GM23248 (cell line): ENCODE results near the gene EVPL. TPM values are rescaled to one million over a fixed set of nuclear protein-coding genes. Genes with fewer than 3 reads are reported as not detected.
"Not testable (repeated sequence)": the region's sequence is repeated elsewhere in the genome, so short reads cannot be mapped to it uniquely, and the experiment has no call there.

ENCODE experiments used
- DNase-seq: peaks from one replicate; pipeline ENCODE4 v3.0.0-alpha.2; 2015
- H2AFZ ChIP-seq: fragments of 200-600 bp; sonication (generic); 2 replicates; pipeline ENCODE4 v1.6.1; 2016; ENCODE audit warnings: antibody characterized with exemption
- H3F3A ChIP-seq: fragments of 200-600 bp; sonication (generic); 2 replicates; pipeline ENCODE4 v1.6.1; 2016; ENCODE audit warnings: mild to moderate bottlenecking, antibody characterized with exemption, mixed run types; ENCODE audit not compliant: insufficient read depth
- H3K27ac ChIP-seq: fragments of 200-600 bp; sonication (generic); 2 replicates; pipeline ENCODE4 v1.5.1; 2016; ENCODE audit warnings: mild to moderate bottlenecking
- H3K27me3 ChIP-seq: fragments of 200-600 bp; sonication (generic); replicated peaks from 2 replicates; pipeline ENCODE4 v1.6.1; 2016; ENCODE audit warnings: mild to moderate bottlenecking; ENCODE audit not compliant: insufficient read depth
- H3K36me3 ChIP-seq: fragments of 200-600 bp; sonication (generic); 2 replicates; pipeline ENCODE4 v1.6.1; 2016; ENCODE audit warnings: low read depth, mild to moderate bottlenecking
- H3K4me1 ChIP-seq: fragments of 200-600 bp; sonication (generic); 2 replicates; pipeline ENCODE4 v1.6.1; 2016; ENCODE audit warnings: mild to moderate bottlenecking; ENCODE audit not compliant: insufficient read depth
- H3K4me2 ChIP-seq: fragments of 200-600 bp; sonication (generic); one replicate; pipeline ENCODE4 v1.6.1; 2016; ENCODE audit warnings: mild to moderate bottlenecking; ENCODE audit not compliant: unreplicated experiment
- H3K4me3 ChIP-seq: fragments of 200-600 bp; sonication (generic); 2 replicates; pipeline ENCODE4 v1.5.1; 2016; ENCODE audit warnings: mild to moderate bottlenecking
- H3K79me2 ChIP-seq: fragments of 200-600 bp; sonication (generic); 2 replicates; pipeline ENCODE4 v1.6.1; 2016; ENCODE audit warnings: mild to moderate bottlenecking; ENCODE audit not compliant: insufficient read depth
- H3K9ac ChIP-seq: fragments of 200-600 bp; sonication (generic); 2 replicates; pipeline ENCODE4 v1.6.1; 2016; ENCODE audit warnings: mild to moderate bottlenecking
- H3K9me2 ChIP-seq: fragments of 200-600 bp; sonication (generic); 2 replicates; pipeline ENCODE4 v1.6.1; 2016; ENCODE audit warnings: mixed run types, mild to moderate bottlenecking, moderate library complexity; ENCODE audit not compliant: insufficient read depth
- H3K9me3 ChIP-seq: fragments of 200-600 bp; sonication (generic); one replicate; pipeline ENCODE4 v1.6.1; 2017; ENCODE audit warnings: low read depth
- H4K20me1 ChIP-seq: fragments of 200-600 bp; sonication (generic); 2 replicates; pipeline ENCODE4 v1.6.0; 2016; ENCODE audit not compliant: insufficient read depth
- EZH2 ChIP-seq: fragments of 200-600 bp; sonication (generic); IDR thresholded peaks from 2 replicates; pipeline ENCODE4 v1.6.1; 2018; ENCODE audit warnings: antibody characterized with exemption, mild to moderate bottlenecking; ENCODE audit not compliant: insufficient read depth, poor library complexity, severe bottlenecking
- EZH2phosphoT487 ChIP-seq: fragments of 200-600 bp; sonication (generic); IDR thresholded peaks from 2 replicates; pipeline ENCODE4 v1.6.1; 2018; ENCODE audit warnings: antibody characterized with exemption, moderate library complexity, mild to moderate bottlenecking, low read depth; ENCODE audit not compliant: insufficient read depth
- WGBS, 2 experiments: methylation state at CpG; one replicate each; pipeline ENCODE4 v1.1.6; 2015 to 2017; ENCODE audit warnings: low lambda C conversion rate in 2 of 2, low coverage in 1 of 2; ENCODE audit errors: missing lambda C conversion rate in 2 of 2; 5-methylcytosine and 5-hydroxymethylcytosine counted together
- in situ Hi-C: fragments of 300-500 bp; cut with MboI; formaldehyde crosslinking; loops from 2 replicates; pipeline ENCODE4 v1.15.0; 2020
- polyA plus RNA-seq: library from polyadenylated mRNA; unstranded; fragments of >200 nt; fragmentation: Nextera tagmentation; extraction: Ambion mirVana; gene quantifications from 2 replicates; pipeline ENCODE4 v1.2.1, GENCODE V29; 2016
- total RNA-seq: library from RNA; depleted of rRNA; stranded (reverse); fragments of >200 nt; shearing (Covaris generic); gene quantifications from 2 replicates; pipeline ENCODE4 v1.2.3, GENCODE V29; 2014

The EVPL gene
- total and polyA plus RNA-seq, 2 experiments from 2014 or later, result not detected

- DNase-seq, result no peak
- no peaks in the 10 kb centered on the region for H3K9me2 ChIP-seq
- peaks cover 67% of the 10 kb centered on the region for H3K36me3 ChIP-seq
- no peaks in the 10 kb centered on the region; the same call in 1 of the 2 replicates for H3F3A ChIP-seq
- no peak overlapping the region for H3K9ac ChIP-seq
- H3K4me3 ChIP-seq, result no peak overlapping the region
- no peaks in the 10 kb centered on the region for H3K9me3 ChIP-seq
- in situ Hi-C loops, result no loop called here
- H3K27me3 ChIP-seq, result no peaks in the 10 kb centered on the region
- H3K4me1 ChIP-seq, result peaks cover 4% of the 10 kb centered on the region; the same call in 1 of the 2 replicates
- H2AFZ ChIP-seq, result no peak overlapping the region
- no peak overlapping the region for H3K27ac ChIP-seq
- peaks cover 41% of the 10 kb centered on the region for H3K79me2 ChIP-seq
- WGBS, 2 experiments, result 84 to 87% methylated on average over 3 of the region's 3 CpGs
- H3K4me2 ChIP-seq, result no peak overlapping the region
- no peaks in the 10 kb centered on the region for H4K20me1 ChIP-seq
- TF ChIP-seq EZH2phosphoT487 (no peak), EZH2 (no peak)
These were observed 22.1 kb upstream of the EVPL start for GRCh38 chr17:76049239-76049638.

GRCh38 chr17:76048711-76049110 is 21.6 kb upstream of the EVPL start:
- H4K20me1 ChIP-seq, result no peaks in the 10 kb centered on the region
- H3K9me2 ChIP-seq, result no peaks in the 10 kb centered on the region
- no peaks in the 10 kb centered on the region for H3K27me3 ChIP-seq
- peaks cover 36% of the 10 kb centered on the region for H3K79me2 ChIP-seq
- no peak overlapping the region for H3K4me2 ChIP-seq
- WGBS, 2 experiments, result 80 to 87% methylated on average over 9 of the region's 9 CpGs
- H2AFZ ChIP-seq, result no peak overlapping the region
- peaks cover 2% of the 10 kb centered on the region; the same call in 1 of the 2 replicates for H3K4me1 ChIP-seq
- in situ Hi-C loops, result no loop called here
- H3F3A ChIP-seq, result no peaks in the 10 kb centered on the region; the same call in 1 of the 2 replicates
- TF ChIP-seq EZH2phosphoT487, result no peak
- TF ChIP-seq EZH2, result no peak
- peaks cover 67% of the 10 kb centered on the region for H3K36me3 ChIP-seq
- no peak overlapping the region for H3K9ac ChIP-seq
- H3K27ac ChIP-seq, result no peak overlapping the region
- DNase-seq, result peak; percentile 30
- H3K9me3 ChIP-seq, result no peaks in the 10 kb centered on the region
- H3K4me3 ChIP-seq, result no peak overlapping the region

GRCh38 chr17:76048025-76048605 is 21.0 kb upstream of the EVPL start:
- Histone ChIP-seq H3K4me2 (no peak overlapping the region), H3K36me3 (peaks cover 69% of the 10 kb centered on the region), H3K79me2 (peaks cover 30% of the 10 kb centered on the region), H3K9me2 (no peaks in the 10 kb centered on the region), H3K4me3 (no peak overlapping the region), H3K4me1 (no peaks in the 10 kb centered on the region), H3K27me3 (no peaks in the 10 kb centered on the region), H2AFZ (no peak overlapping the region), H3K9me3 (no peaks in the 10 kb centered on the region), H3F3A (no peaks in the 10 kb centered on the region), H3K27ac (no peak overlapping the region), H4K20me1 (no peaks in the 10 kb centered on the region), H3K9ac (no peak overlapping the region)
- in situ Hi-C loops, result no loop called here
- WGBS, 2 experiments, result 78 to 79% methylated on average over 9 of the region's 9 CpGs
- DNase-seq, result no peak
- TF ChIP-seq EZH2phosphoT487 (no peak), EZH2 (no peak)

- Histone ChIP-seq H3F3A (no peaks in the 10 kb centered on the region), H3K36me3 (peaks cover 57% of the 10 kb centered on the region), H3K9ac (no peak overlapping the region), H4K20me1 (no peaks in the 10 kb centered on the region), H3K79me2 (peaks cover 12% of the 10 kb centered on the region), H3K9me2 (no peaks in the 10 kb centered on the region), H3K4me2 (no peak overlapping the region), H3K27me3 (no peaks in the 10 kb centered on the region), H3K4me1 (no peaks in the 10 kb centered on the region), H3K4me3 (no peak overlapping the region), H3K9me3 (no peaks in the 10 kb centered on the region), H3K27ac (no peak overlapping the region), H2AFZ (no peak overlapping the region)
- in situ Hi-C loops, result no loop called here
- WGBS, 2 experiments, result 81 to 84% methylated on average over 7 to 8 of the region's 8 CpGs
- no peak for TF ChIP-seq EZH2phosphoT487
- no peak for TF ChIP-seq EZH2
- no peak for DNase-seq
These were observed 19.0 kb upstream of the EVPL start for GRCh38 chr17:76046064-76046463.

- in situ Hi-C loops, H3K9ac ChIP-seq, H3K27ac ChIP-seq, DNase-seq, H3K4me3 ChIP-seq, H3K4me2 ChIP-seq, H3K4me1 ChIP-seq, H3K79me2 ChIP-seq, H3K9me2 ChIP-seq, H3K27me3 ChIP-seq, H3K9me3 ChIP-seq, H2AFZ ChIP-seq, H4K20me1 ChIP-seq, H3F3A ChIP-seq: not testable (repeated sequence)
- 76 to 78% methylated on average over 11 of the region's 11 CpGs for WGBS, 2 experiments
- H3K36me3 ChIP-seq, result peaks cover 55% of the 10 kb centered on the region
These were observed 17.4 kb upstream of the EVPL start for GRCh38 chr17:76044475-76045007.

GRCh38 chr17:76042868-76043267 is 15.8 kb upstream of the EVPL start:
- H3K36me3 ChIP-seq, result peaks cover 53% of the 10 kb centered on the region
- H3K4me3 ChIP-seq, result not testable (repeated sequence)

More at GRCh38 chr17:76042868-76043267, 15.8 kb upstream of the EVPL start:
- H3K27me3 ChIP-seq, H2AFZ ChIP-seq, H3K9ac ChIP-seq, in situ Hi-C loops, H3K27ac ChIP-seq, H3K4me1 ChIP-seq, H3K9me2 ChIP-seq, H4K20me1 ChIP-seq, DNase-seq, H3K4me2 ChIP-seq, H3K9me3 ChIP-seq, H3K79me2 ChIP-seq: not testable (repeated sequence)
- 96 to 100% methylated on average over 3 of the region's 3 CpGs for WGBS, 2 experiments
- peaks cover 16% of the 10 kb centered on the region; the same call in 1 of the 2 replicates for H3F3A ChIP-seq
